Measurements from ENCODE around the gene ALKAL2. TPM values are rescaled to one million over a fixed set of nuclear protein-coding genes. Genes with fewer than 3 reads are reported as not detected.

ALKAL2 gene
- polyA plus RNA-seq, 1 experiment: not detected

GRCh38 chr2:259789-260331, 28.0 kb downstream of the ALKAL2 start:
- Histone ChIP-seq H3K27me3 (ENCODE audit: control insufficient read depth, insufficient read depth, low read length) (no peaks in the 10 kb centered on the region), H3K4me3 (ENCODE audit: low read depth, low read length) (no peak overlapping the region), H3K36me3 (ENCODE audit: control insufficient read depth, insufficient read depth, low read length) (no peaks in the 10 kb centered on the region)
- ChIA-PET POLR2A (no interaction called here), CTCF (interaction anchor here (0.6 kb wide), 1 partner anchor 28 kb away, joined by 3 read pairs; no protein-coding TSS in a partner anchor)
- no peak for TF ChIP-seq CTCF (IDR thresholded peaks at IDR 0.05; ENCODE audit: insufficient read depth, low read depth, low read length)
- no peak for DNase-seq (ENCODE audit: low read depth)

GRCh38 chr2:258933-259332, 29.0 kb downstream of the ALKAL2 start:
- CTCF ChIA-PET: interaction anchor here (1.5 to 5.5 kb wide), 2 partner anchors 12 to 31 kb away, joined by 3 to 21 read pairs; no protein-coding TSS in a partner anchor
- Histone ChIP-seq H3K4me3 (ENCODE audit: low read depth, low read length) (no peak overlapping the region), H3K27me3 (ENCODE audit: control insufficient read depth, insufficient read depth, low read length) (no peaks in the 10 kb centered on the region), H3K36me3 (ENCODE audit: control insufficient read depth, insufficient read depth, low read length) (no peaks in the 10 kb centered on the region)
- POLR2A ChIA-PET: no interaction called here
- DNase-seq (ENCODE audit: low read depth): no peak
- no peak for TF ChIP-seq CTCF (IDR thresholded peaks at IDR 0.05; ENCODE audit: insufficient read depth, low read depth, low read length)

- Histone ChIP-seq H3K4me3 (ENCODE audit: low read depth, low read length) (no peak overlapping the region), H3K36me3 (ENCODE audit: control insufficient read depth, insufficient read depth, low read length) (no peaks in the 10 kb centered on the region), H3K27me3 (ENCODE audit: control insufficient read depth, insufficient read depth, low read length) (no peaks in the 10 kb centered on the region)
- POLR2A ChIA-PET: no interaction called here
- TF ChIP-seq CTCF (IDR thresholded peaks at IDR 0.05; ENCODE audit: insufficient read depth, low read depth, low read length): no peak
- CTCF ChIA-PET: interaction anchor here (1.5 to 5.5 kb wide), 2 partner anchors 11 to 32 kb away, joined by 3 to 21 read pairs; no protein-coding TSS in a partner anchor
- DNase-seq (ENCODE audit: low read depth): no peak
Observed at GRCh38 chr2:257842-258241, 30.0 kb downstream of the ALKAL2 start.

- Histone ChIP-seq H3K4me3 (ENCODE audit: low read depth, low read length) (no peak overlapping the region), H3K36me3 (ENCODE audit: control insufficient read depth, insufficient read depth, low read length) (no peaks in the 10 kb centered on the region), H3K27me3 (ENCODE audit: control insufficient read depth, insufficient read depth, low read length) (no peaks in the 10 kb centered on the region)
- no peak for DNase-seq (ENCODE audit: low read depth)
- ChIA-PET POLR2A (no interaction called here), CTCF (interaction anchor here (5.5 kb wide), 1 partner anchor 32 kb away, joined by 21 read pairs; no protein-coding TSS in a partner anchor)
- no peak for TF ChIP-seq CTCF (IDR thresholded peaks at IDR 0.05; ENCODE audit: insufficient read depth, low read depth, low read length)
Observed at GRCh38 chr2:257429-257828, 30.5 kb downstream of the ALKAL2 start.

GRCh38 chr2:256094-256493, 31.8 kb downstream of the ALKAL2 start:
- CTCF ChIA-PET: interaction anchor here (1.5 to 5.5 kb wide), 2 partner anchors 9 to 34 kb away, joined by 6 to 21 read pairs; no protein-coding TSS in a partner anchor
- H3K4me3 ChIP-seq (ENCODE audit: low read depth, low read length): no peak overlapping the region
- H3K27me3 ChIP-seq (ENCODE audit: control insufficient read depth, insufficient read depth, low read length): no peaks in the 10 kb centered on the region
- POLR2A ChIA-PET: no interaction called here
- TF ChIP-seq CTCF (IDR thresholded peaks at IDR 0.05; ENCODE audit: insufficient read depth, low read depth, low read length): no peak
- H3K36me3 ChIP-seq (ENCODE audit: control insufficient read depth, insufficient read depth, low read length): no peaks in the 10 kb centered on the region
- no peak for DNase-seq (ENCODE audit: low read depth)
